CD4-positive, CD25-positive, alpha-beta regulatory T cell (primary cell): ENCODE data around the gene EFL1. TPM values are rescaled to one million over a fixed set of nuclear protein-coding genes. Genes with fewer than 3 reads are reported as not detected.
"Not testable (repeated sequence)": the region's sequence is repeated elsewhere in the genome, so short reads cannot be mapped to it uniquely, and the experiment has no call there.

ENCODE experiments used
- ATAC-seq, 2 donors: fragments of 150-1000 bp; cut with Tn5 transposase; one replicate each; pipeline ENCODE4 v1.10.0; 2021; ENCODE audit warnings: low read depth in 2 of 2, moderate number of reproducible peaks in 2 of 2, moderate library complexity in 1 of 2
- DNase-seq, 3 donors: peaks; one replicate each; pipeline versions ENCODE4 v3.0.0 to v3.0.0-alpha.2; 2012 to 2022; ENCODE audit warnings: mixed read lengths in 1 of 3
- H3K27ac ChIP-seq: one replicate; pipeline ENCODE4 v1.7.0; 2013; ENCODE audit warnings: mild to moderate bottlenecking, low read length; ENCODE audit not compliant: insufficient read depth, poor library complexity, severe bottlenecking
- H3K27me3 ChIP-seq: one replicate; pipeline ENCODE4 v1.7.0; 2013; ENCODE audit warnings: low read length; ENCODE audit not compliant: control insufficient read depth, insufficient read depth
- H3K36me3 ChIP-seq: one replicate; pipeline ENCODE4 v1.7.0; 2013; ENCODE audit warnings: mild to moderate bottlenecking, low read length, moderate library complexity; ENCODE audit not compliant: control insufficient read depth, insufficient read depth
- H3K4me1 ChIP-seq: 2 replicates; pipeline ENCODE4 v1.7.0; 2013; ENCODE audit warnings: mild to moderate bottlenecking, low read length; ENCODE audit not compliant: insufficient read depth, control insufficient read depth, poor library complexity, severe bottlenecking
- H3K4me3 ChIP-seq: one replicate; pipeline ENCODE4 v1.7.0; 2013; ENCODE audit warnings: low read depth, mild to moderate bottlenecking, low read length, moderate library complexity
- H3K9me3 ChIP-seq, 2 experiments: 1 replicate in 1 of 2; 2 replicates in 1 of 2; pipeline ENCODE4 v1.7.0; 2013; ENCODE audit warnings: low read length in 2 of 2, mild to moderate bottlenecking in 1 of 2, moderate library complexity in 1 of 2; ENCODE audit not compliant: control insufficient read depth in 2 of 2
- H3K27ac Mint-ChIP-seq, 3 donors: one replicate each; pipeline ENCODE4 v1.8.0; 2020 to 2022; ENCODE audit warnings: mild to moderate bottlenecking in 3 of 3, mixed read lengths in 3 of 3, moderate library complexity in 2 of 3
- H3K27me3 Mint-ChIP-seq: one replicate; pipeline ENCODE4 v1.8.0; 2022; ENCODE audit warnings: mild to moderate bottlenecking, mixed read lengths
- H3K36me3 Mint-ChIP-seq: one replicate; pipeline ENCODE4 v1.8.0; 2020; ENCODE audit warnings: mixed read lengths
- H3K4me1 Mint-ChIP-seq, 4 donors: one replicate each; pipeline ENCODE4 v1.8.0; 2020 to 2022; ENCODE audit warnings: mixed read lengths in 4 of 4, mild to moderate bottlenecking in 1 of 4
- H3K4me3 Mint-ChIP-seq, 4 donors: one replicate each; pipeline ENCODE4 v1.8.0; 2020 to 2022; ENCODE audit warnings: mild to moderate bottlenecking in 4 of 4, mixed read lengths in 4 of 4, moderate library complexity in 3 of 4
- H3K9me3 Mint-ChIP-seq, 7 donors: one replicate each; pipeline ENCODE4 v1.8.0; 2020 to 2022; ENCODE audit warnings: mixed read lengths in 7 of 7, mild to moderate bottlenecking in 3 of 7, moderate library complexity in 2 of 7
- polyA plus RNA-seq, 4 donors: library from polyadenylated mRNA; unstranded; fragments of 300-500 nt; fragmentation: Illumina TruSeq; gene quantifications; one replicate each; pipeline ENCODE4 v1.2.3, GENCODE V29; 2021
- total RNA-seq: library from RNA; stranded (reverse); gene quantifications from one replicate; pipeline ENCODE4 v1.2.3, GENCODE V29; 2022

EFL1 gene
- total RNA-seq (11.6 TPM), polyA plus RNA-seq (10 to 100 TPM; 15.1 to 18.2 (median 16.5) TPM)

DNA sequence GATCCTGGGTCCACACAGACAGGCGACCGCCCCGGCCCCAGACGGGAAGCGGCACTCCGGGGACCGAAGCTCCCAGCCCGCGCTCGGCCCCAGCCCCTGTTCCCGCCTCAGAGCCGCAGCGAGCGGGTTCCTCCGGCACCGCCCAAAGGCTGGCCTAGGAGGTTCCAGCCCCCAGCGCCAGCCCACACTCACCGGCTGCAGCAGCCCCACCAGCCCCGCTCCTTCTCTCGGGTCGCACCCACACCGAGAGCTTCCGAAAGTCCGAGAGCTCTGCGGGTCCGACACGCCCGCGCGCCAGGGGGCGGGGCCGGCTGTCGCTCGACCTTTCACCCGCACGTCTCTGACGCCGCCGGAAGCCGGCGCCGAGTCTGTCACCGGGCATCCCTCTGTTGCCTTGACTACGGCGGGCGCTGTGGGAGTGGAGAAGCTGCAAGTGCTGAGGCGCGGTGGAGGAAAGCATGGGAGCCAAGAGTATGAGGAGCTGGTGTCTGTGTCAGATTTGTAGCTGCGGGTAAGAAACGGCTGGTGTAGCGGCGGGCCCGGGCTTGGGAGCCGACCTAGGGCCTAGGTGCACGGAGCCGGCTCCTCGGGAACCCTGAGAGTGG lies at the start of gene EFL1, which contains the start of gene SAXO2:
TSS of gene EFL1 (minus strand) at position 313 of the 605 bp plus-strand sequence. CDS start 956 bp downstream, outside the sequence.
TSS of gene SAXO2 (plus strand) at position 397 of the 605 bp plus-strand sequence. CDS start at position 459, 62 bp downstream.
- Histone ChIP-seq H3K4me1 (peaks cover 6% of the 10 kb centered on the region), H3K9me3 (no peaks in the 10 kb centered on the region), H3K36me3 (peaks cover 5% of the 10 kb centered on the region), H3K4me3 (peak within 1 kb of the TSS; percentile 83), H3K27me3 (no peaks in the 10 kb centered on the region), H3K27ac (peak within 1 kb of the TSS; percentile 70)
- Mint-ChIP-seq H3K27me3 (peaks cover 10% of the 10 kb centered on the region), H3K4me1 (peaks cover 14 to 54% (median 34%) of the 10 kb centered on the region in 4 donors), H3K4me3 (peak within 1 kb of the TSS; percentile 92 to 97 (median 96)), H3K27ac (peak within 1 kb of the TSS; percentile 82 to 91 (median 91)), H3K9me3 (no peaks in the 10 kb centered on the region), H3K36me3 (peaks cover 9% of the 10 kb centered on the region)
- peak; percentile 83 to 93 (median 89) for DNase-seq
- ATAC-seq: peak; percentile 95 to 98

DNA sequence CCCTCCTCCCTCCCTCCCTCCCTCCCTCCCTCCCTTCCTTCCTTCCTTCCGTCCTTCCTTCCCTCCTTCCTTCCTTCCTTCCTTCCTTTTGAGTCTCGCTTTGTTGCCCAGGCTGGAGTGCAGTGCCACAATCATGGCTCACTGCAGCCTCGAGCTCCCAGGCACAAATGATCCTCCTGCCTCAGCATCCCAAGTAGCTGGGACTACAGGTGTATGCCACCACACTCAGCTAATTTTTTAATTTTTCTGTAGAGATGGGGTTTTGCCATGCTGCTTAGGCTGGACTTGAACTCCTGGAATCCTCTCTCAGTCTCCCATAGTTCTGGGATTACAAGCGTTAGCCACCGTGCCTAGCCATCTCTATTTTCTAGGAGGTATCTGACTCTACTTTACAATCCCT lies 48.8 kb upstream of the EFL1 start:
- H3K4me1 ChIP-seq, H3K4me1 Mint-ChIP-seq, H3K9me3 ChIP-seq, H3K9me3 Mint-ChIP-seq, DNase-seq, H3K4me3 Mint-ChIP-seq, H3K27me3 ChIP-seq, H3K36me3 ChIP-seq, H3K36me3 Mint-ChIP-seq, H3K4me3 ChIP-seq, ATAC-seq, H3K27ac ChIP-seq: not testable (repeated sequence)
- H3K27me3 Mint-ChIP-seq: peaks cover 16% of the 10 kb centered on the region
- peak overlapping the region in 1 of 3 donors; percentile 75 for H3K27ac Mint-ChIP-seq

DNA sequence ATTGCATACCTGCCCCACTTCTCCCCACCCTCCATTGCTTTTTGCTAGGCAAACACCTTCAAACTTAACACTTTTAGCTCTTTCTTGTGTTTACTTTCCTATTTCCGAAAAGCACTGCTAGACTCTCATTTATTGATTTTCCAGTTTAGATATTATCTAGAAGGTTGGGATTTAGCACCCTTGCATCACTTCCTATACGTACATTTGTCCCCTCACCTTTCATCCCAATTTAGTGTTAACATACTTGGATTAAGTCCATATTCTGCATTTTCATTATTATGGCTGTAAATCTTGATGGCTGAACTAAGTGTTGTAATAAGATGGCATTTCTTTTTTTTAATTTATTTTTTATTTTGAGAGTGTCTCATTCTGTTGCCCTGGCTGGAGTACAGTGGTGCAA lies 47.3 kb upstream of the EFL1 start:
- Mint-ChIP-seq H3K4me3 (no peak overlapping the region), H3K27ac (no peak overlapping the region), H3K4me1 (peaks cover 0 to 5% (median under 1%) of the 10 kb centered on the region in 4 donors), H3K27me3 (peaks cover 16% of the 10 kb centered on the region), H3K9me3 (peaks cover 0 to 3% (median 0%) of the 10 kb centered on the region in 7 donors), H3K36me3 (no peaks in the 10 kb centered on the region)
- Histone ChIP-seq H3K27me3 (no peaks in the 10 kb centered on the region), H3K4me1 (no peaks in the 10 kb centered on the region), H3K36me3 (no peaks in the 10 kb centered on the region), H3K9me3 (no peaks in the 10 kb centered on the region), H3K27ac (no peak overlapping the region), H3K4me3 (no peak overlapping the region)
- ATAC-seq (no peak), DNase-seq (no peak)

DNA sequence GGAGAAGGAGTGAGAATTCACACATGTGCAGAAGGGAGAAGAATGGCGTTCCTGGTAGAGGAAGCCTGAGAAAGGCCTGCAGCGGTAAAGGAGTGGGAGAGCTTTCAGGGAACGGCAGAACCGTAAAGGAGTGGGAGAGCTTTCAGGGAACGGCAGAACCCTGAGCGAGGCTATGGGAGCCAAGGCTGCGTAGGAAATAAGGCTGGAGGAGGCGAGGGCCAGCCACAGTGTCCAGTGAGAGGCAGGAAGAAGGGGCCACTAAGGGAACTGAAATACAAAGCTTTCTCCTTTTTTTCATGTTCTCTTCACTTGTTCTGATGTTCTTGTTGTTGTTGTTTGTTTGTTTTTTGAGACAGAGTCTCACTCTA lies 45.2 kb upstream of the EFL1 start:
- no peak overlapping the region for H3K27ac ChIP-seq
- Mint-ChIP-seq H3K9me3 (peaks cover 0 to 3% (median 0%) of the 10 kb centered on the region in 7 donors), H3K27ac (no peak overlapping the region), H3K4me1 (peaks cover 0 to 5% (median 1%) of the 10 kb centered on the region in 4 donors), H3K27me3 (peaks cover 8% of the 10 kb centered on the region), H3K36me3 (no peaks in the 10 kb centered on the region), H3K4me3 (no peak overlapping the region)
- no peak overlapping the region for H3K4me3 ChIP-seq
- no peaks in the 10 kb centered on the region for H3K36me3 ChIP-seq
- no peaks in the 10 kb centered on the region for H3K27me3 ChIP-seq
- H3K9me3 ChIP-seq: no peaks in the 10 kb centered on the region
- no peaks in the 10 kb centered on the region for H3K4me1 ChIP-seq
- ATAC-seq (no peak), DNase-seq (no peak)

DNA sequence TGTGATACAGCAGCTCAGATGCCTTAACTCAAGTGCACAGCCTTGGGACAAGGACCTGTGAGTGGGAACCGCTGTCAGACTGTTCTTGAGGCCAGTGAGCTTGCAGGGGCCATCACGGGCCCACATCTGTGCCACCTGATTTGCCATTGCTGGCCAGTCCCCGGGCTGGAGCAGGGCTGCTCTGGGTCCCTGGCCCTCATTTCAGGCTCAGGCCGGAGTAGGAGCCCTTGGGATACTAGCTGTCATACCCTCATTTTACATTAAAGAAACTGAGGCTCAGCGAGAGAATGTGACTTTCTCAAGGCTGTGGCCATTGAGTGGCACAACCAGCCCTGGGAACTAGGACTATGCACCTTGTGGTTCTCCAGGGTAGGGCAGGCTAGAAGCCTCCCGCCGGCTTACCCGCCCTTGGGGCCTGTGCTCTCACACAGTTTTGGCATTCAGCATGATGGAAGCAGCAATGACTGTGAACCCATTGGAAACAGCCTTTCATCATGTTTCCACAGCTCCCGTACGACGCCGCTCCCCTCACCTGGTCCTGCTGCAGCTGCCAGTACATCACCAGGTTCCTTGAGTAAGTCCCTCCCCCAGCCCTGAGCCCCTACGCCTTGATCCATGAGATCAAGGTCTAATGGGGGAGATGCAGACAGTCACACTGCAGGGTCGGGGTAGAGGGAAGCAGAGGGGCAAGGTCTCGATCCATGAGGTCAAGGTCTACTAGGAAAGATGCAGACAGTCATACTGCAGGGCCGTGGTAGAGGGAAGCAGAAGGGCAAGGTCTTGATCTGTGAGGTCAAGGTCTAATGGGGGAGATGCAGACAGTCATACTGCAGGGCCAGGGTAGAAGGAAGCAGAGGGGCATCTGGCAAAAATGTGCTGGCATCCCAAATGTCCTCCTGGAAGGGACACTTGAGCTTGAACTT lies 44.5 kb upstream of the EFL1 start:
- H3K4me3 Mint-ChIP-seq: no peak overlapping the region
- Histone ChIP-seq H3K9me3 (no peaks in the 10 kb centered on the region), H3K4me3 (no peak overlapping the region), H3K27ac (no peak overlapping the region), H3K4me1 (no peaks in the 10 kb centered on the region), H3K27me3 (no peaks in the 10 kb centered on the region), H3K36me3 (no peaks in the 10 kb centered on the region)
- peaks cover 0 to 5% (median 1%) of the 10 kb centered on the region in 4 donors for H3K4me1 Mint-ChIP-seq
- peaks cover 0 to 3% (median 0%) of the 10 kb centered on the region in 7 donors for H3K9me3 Mint-ChIP-seq
- DNase-seq (no peak), ATAC-seq (no peak)
- H3K36me3 Mint-ChIP-seq: no peaks in the 10 kb centered on the region
- H3K27me3 Mint-ChIP-seq: peaks cover 8% of the 10 kb centered on the region
- H3K27ac Mint-ChIP-seq: no peak overlapping the region

DNA sequence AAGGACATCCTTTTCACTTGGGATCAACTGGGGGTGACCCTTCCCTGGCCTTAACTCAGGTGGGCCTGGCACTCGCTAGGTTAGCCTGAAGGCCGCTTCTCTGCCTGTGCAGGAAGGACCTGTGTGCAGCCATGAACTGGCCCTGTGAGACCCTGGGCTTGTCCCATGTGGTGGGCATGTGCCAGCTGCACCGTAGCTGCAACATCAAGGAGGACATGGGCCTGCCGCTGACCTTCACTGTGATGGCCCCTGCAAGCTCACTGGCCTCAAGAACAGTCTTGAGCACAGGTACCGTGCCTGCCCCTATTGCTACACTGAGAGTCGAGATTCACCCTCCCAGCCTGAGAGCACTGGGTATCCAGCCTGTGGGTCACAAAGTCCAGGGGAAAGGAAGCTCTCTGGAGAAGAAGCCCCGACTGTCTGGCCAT lies 43.1 kb upstream of the EFL1 start:
- Mint-ChIP-seq H3K9me3 (peaks cover 0 to 3% (median 0%) of the 10 kb centered on the region in 7 donors), H3K36me3 (no peaks in the 10 kb centered on the region), H3K4me3 (no peak overlapping the region), H3K4me1 (peaks cover 0 to 5% (median 1%) of the 10 kb centered on the region in 4 donors), H3K27ac (no peak overlapping the region), H3K27me3 (peaks cover 10% of the 10 kb centered on the region)
- H3K36me3 ChIP-seq: no peaks in the 10 kb centered on the region
- no peak overlapping the region for H3K27ac ChIP-seq
- no peak for DNase-seq
- no peaks in the 10 kb centered on the region for H3K27me3 ChIP-seq
- peak in 1 of 2 donors; percentile 13 for ATAC-seq
- H3K9me3 ChIP-seq: no peaks in the 10 kb centered on the region
- H3K4me1 ChIP-seq: no peaks in the 10 kb centered on the region
- H3K4me3 ChIP-seq: no peak overlapping the region

DNA sequence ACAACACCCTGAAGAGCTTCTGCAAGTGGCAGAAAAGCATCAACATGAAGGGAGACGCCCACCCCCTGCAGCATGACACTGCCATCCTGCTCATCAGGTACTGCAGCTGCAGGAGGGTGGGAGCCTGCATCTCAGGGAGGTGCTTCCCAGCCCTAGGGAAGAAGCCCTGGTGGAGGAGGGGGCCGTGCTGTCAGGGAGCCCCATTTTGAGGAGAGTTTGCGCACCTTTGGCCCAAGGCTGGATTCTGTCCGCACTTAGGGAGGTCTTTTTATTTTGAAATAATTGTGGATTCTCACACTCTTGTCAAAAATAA lies 42.2 kb upstream of the EFL1 start:
- no peak overlapping the region for H3K27ac ChIP-seq
- no peaks in the 10 kb centered on the region for H3K36me3 ChIP-seq
- Mint-ChIP-seq H3K4me3 (no peak overlapping the region), H3K27me3 (peaks cover 10% of the 10 kb centered on the region), H3K36me3 (no peaks in the 10 kb centered on the region), H3K9me3 (peaks cover 0 to 3% (median 0%) of the 10 kb centered on the region in 7 donors), H3K27ac (no peak overlapping the region), H3K4me1 (peaks cover 0 to 5% (median 1%) of the 10 kb centered on the region in 4 donors)
- no peak for ATAC-seq
- no peaks in the 10 kb centered on the region for H3K9me3 ChIP-seq
- no peak for DNase-seq
- H3K4me3 ChIP-seq: no peak overlapping the region
- H3K27me3 ChIP-seq: no peaks in the 10 kb centered on the region
- no peaks in the 10 kb centered on the region for H3K4me1 ChIP-seq
